HG03457 (cell line): Measurements from ENCODE around the gene MUC2.

Experiments
- ATAC-seq: cut with Tn5 transposase; IDR thresholded peaks from one replicate; pipeline ENCODE4 v1.9.1; 2021; ENCODE audit warnings: moderate number of reproducible peaks; ENCODE audit not compliant: unreplicated experiment

MUC2 gene

GRCh38 chr11:1118755-1119603 lies 44.3 kb downstream of the MUC2 start:
- ATAC-seq, result no peak

GRCh38 chr11:1119604-1120146 lies 45.0 kb downstream of the MUC2 start:
- ATAC-seq, result no peak

- ATAC-seq, result no peak
Measured at GRCh38 chr11:1120532-1121330, 46.1 kb downstream of the MUC2 start.

GRCh38 chr11:1121331-1121812 lies 46.7 kb downstream of the MUC2 start:
- ATAC-seq, result no peak

- ATAC-seq, result no peak
Measured at GRCh38 chr11:1121813-1122663, 47.4 kb downstream of the MUC2 start.

GRCh38 chr11:1122664-1123002 lies 48.0 kb downstream of the MUC2 start:
- no peak for ATAC-seq

- no peak for ATAC-seq
Measured at GRCh38 chr11:1123970-1124369, 49.3 kb downstream of the MUC2 start.
